Activated B cell treated with CpG ODN at 0.5 μM for 24 hours (primary cell): ENCODE results near the gene POLR2A. TPM values are rescaled to one million over a fixed set of nuclear protein-coding genes. Genes with fewer than 3 reads are reported as not detected.

Source experiments
- ATAC-seq: fragments of 200-7000 bp; cut with Tn5 transposase; one replicate; pipeline ENCODE4 v1.10.0; 2021; ENCODE audit warnings: low read depth, mild to moderate bottlenecking, moderate library complexity
- CTCF ChIA-PET: fragments of 350-600 bp; sonication (Branson Sonifier 250); formaldehyde crosslinking; loops from one replicate; lab custom pipeline; 2021; ENCODE audit warnings: antibody characterized with exemption; lab: Charles Lee
- POLR2A ChIA-PET: fragments of 350-600 bp; sonication (Branson Sonifier 250); formaldehyde crosslinking; loops from one replicate; lab custom pipeline; 2021; ENCODE audit warnings: antibody characterized with exemption; lab: Charles Lee
- DNase-seq: peaks from one replicate; pipeline ENCODE4 v3.0.0; 2022
- H3K27ac Mint-ChIP-seq: one replicate; pipeline ENCODE4 v1.8.0; 2020; ENCODE audit warnings: mixed read lengths
- H3K27me3 Mint-ChIP-seq: one replicate; pipeline ENCODE4 v1.8.0; 2021; ENCODE audit warnings: mixed read lengths
- H3K36me3 Mint-ChIP-seq: one replicate; pipeline ENCODE4 v1.8.0; 2021; ENCODE audit warnings: low read depth, mixed read lengths
- H3K4me1 Mint-ChIP-seq: one replicate; pipeline ENCODE4 v1.8.0; 2021; ENCODE audit warnings: mixed read lengths
- H3K4me3 Mint-ChIP-seq: one replicate; pipeline ENCODE4 v1.8.0; 2020; ENCODE audit warnings: mild to moderate bottlenecking, mixed read lengths
- H3K9me3 Mint-ChIP-seq: one replicate; pipeline ENCODE4 v1.8.0; 2020; ENCODE audit warnings: mixed read lengths
- intact Hi-C: fragments of 100-400 bp; cut with micrococcal nuclease; formaldehyde crosslinking; loops from one replicate; pipeline ENCODE4 v1.15.1; 2024
- total RNA-seq: library from RNA; stranded (reverse); gene quantifications from 2 replicates; pipeline ENCODE4 v1.2.3, GENCODE V29; 2022
- TF ChIP-seq, protein P1 (sequence below): fragments of 200-600 bp; IDR thresholded peaks from one replicate; pipeline ENCODE4 v1.8.0; 2022; ENCODE audit warnings: antibody characterized with exemption, mild to moderate bottlenecking

Gene POLR2A
- total RNA-seq, 1 donor from 2014 or later, result 162 TPM

DNA sequence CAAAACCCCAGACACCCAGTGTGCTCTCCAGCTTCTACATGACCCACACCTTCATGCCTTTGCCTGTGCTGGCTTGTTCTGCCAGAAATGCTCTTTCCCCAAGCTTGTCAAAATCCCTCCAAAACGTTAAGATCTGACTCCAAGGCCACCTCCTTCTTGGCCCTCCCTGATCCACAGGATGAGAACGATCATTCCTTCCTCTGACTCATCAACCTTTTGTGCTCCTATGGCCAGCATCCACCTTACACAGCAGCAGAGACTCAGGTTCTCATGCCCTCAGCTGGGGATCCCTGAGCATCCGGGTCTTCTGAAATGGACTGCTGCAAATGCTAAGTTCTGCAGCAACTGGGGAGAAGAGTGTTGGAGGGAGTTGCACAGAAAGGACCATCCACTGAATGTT lies 7.7 kb upstream of the POLR2A start:
- ChIA-PET POLR2A (interaction anchor here (1.5 to 5.6 kb wide), 6 partner anchors 9 to 107 kb away, joined by 3 to 45 read pairs (median 6); partner anchors contain the start of genes MPDU1, POLR2A and TMEM102), CTCF (interaction anchor here (1.6 to 2.0 kb wide), 2 partner anchors 40 to 152 kb away, joined by 3 to 6 read pairs; no protein-coding TSS in a partner anchor)
- TF ChIP-seq, protein P1, sequence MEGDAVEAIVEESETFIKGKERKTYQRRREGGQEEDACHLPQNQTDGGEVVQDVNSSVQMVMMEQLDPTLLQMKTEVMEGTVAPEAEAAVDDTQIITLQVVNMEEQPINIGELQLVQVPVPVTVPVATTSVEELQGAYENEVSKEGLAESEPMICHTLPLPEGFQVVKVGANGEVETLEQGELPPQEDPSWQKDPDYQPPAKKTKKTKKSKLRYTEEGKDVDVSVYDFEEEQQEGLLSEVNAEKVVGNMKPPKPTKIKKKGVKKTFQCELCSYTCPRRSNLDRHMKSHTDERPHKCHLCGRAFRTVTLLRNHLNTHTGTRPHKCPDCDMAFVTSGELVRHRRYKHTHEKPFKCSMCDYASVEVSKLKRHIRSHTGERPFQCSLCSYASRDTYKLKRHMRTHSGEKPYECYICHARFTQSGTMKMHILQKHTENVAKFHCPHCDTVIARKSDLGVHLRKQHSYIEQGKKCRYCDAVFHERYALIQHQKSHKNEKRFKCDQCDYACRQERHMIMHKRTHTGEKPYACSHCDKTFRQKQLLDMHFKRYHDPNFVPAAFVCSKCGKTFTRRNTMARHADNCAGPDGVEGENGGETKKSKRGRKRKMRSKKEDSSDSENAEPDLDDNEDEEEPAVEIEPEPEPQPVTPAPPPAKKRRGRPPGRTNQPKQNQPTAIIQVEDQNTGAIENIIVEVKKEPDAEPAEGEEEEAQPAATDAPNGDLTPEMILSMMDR, result no peak
- H3K4me3 Mint-ChIP-seq, result peak overlapping the region; percentile 21
- intact Hi-C loops, result no loop called here
- no peak for DNase-seq
- no peaks in the 10 kb centered on the region for H3K27me3 Mint-ChIP-seq
- H3K4me1 Mint-ChIP-seq, result peaks cover 61% of the 10 kb centered on the region
- ATAC-seq, result no peak
- H3K9me3 Mint-ChIP-seq, result no peaks in the 10 kb centered on the region
- peaks cover 4% of the 10 kb centered on the region for H3K36me3 Mint-ChIP-seq
- peak overlapping the region; percentile 37 for H3K27ac Mint-ChIP-seq

DNA sequence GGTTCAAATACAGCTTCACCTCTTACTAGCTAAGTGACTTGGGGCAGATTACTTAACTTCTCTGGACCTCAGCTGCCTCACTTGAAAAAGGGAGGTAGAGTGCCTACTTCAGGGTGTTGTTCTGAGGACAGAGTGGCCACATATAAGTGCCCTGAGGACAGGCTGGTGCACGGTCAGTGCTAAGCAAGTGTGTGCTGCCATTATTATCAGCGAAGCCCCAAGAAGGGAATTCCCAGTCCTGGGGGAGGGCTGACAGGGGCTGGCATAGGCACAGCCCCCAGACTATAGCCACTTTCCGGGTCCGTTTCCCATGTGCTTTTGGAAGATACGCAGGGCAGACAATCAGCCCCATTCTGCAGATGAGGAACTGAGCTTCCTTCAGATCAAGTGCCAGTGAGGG lies 7.2 kb upstream of the POLR2A start:
- Mint-ChIP-seq H3K9me3 (no peaks in the 10 kb centered on the region), H3K4me3 (peak overlapping the region; percentile 24), H3K27me3 (no peaks in the 10 kb centered on the region), H3K36me3 (peaks cover 4% of the 10 kb centered on the region), H3K27ac (peak overlapping the region; percentile 79), H3K4me1 (peaks cover 61% of the 10 kb centered on the region)
- intact Hi-C loops, result no loop called here
- ATAC-seq (no peak), DNase-seq (no peak)
- POLR2A ChIA-PET, result interaction anchor here (1.5 to 5.6 kb wide), 5 partner anchors 8 to 107 kb away, joined by 3 to 45 read pairs (median 6); partner anchors contain the start of genes MPDU1, POLR2A and TMEM102
- TF ChIP-seq, protein P1, result no peak
- CTCF ChIA-PET, result interaction anchor here (2.0 kb wide), 1 partner anchor 40 kb away, joined by 6 read pairs; no protein-coding TSS in a partner anchor

DNA sequence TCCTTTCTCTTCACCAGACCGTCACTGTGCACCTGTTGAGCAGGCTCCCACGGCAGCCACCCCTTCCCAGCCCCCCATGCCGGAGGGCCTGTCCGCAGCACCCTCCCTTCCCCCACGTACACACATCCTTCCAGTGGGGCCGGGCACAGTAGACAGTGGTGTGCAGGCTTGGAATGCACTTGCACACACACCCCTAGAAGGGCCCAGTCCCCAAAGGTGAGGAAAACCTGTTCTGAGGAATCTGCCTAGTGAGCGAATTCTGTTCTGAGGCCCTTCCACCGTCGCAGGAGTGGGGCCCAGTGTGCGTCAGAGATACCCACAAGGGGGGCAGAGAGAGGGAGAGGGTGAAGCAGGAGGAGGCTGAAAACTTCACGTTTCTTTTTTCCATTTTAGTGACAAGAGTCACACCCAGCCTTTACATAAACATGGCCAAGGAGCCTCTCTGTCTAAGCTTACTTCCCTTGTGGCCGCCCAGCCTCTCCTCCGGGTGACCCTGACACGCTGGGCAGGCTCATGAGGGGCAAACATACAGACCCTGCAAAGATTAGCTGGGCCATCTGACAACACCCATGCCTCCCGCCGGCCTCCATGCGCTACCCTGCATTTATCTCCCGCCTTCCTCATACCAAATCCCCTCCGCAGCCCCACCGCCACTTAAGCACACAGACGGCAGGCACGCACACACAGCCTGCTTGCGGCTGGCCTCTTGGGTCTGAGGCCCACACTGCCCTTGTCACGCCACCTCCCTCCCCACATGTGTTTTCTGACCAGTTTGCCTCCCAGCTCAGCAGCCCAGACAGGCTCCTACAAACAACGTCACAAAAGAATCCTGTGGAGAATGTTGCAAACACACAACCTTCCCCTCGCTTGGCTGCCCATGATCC lies 6.5 kb upstream of the POLR2A start:
- Mint-ChIP-seq H3K36me3 (peaks cover 4% of the 10 kb centered on the region), H3K9me3 (no peaks in the 10 kb centered on the region), H3K27me3 (no peaks in the 10 kb centered on the region), H3K4me1 (peaks cover 62% of the 10 kb centered on the region), H3K4me3 (peak overlapping the region; percentile 88), H3K27ac (peak overlapping the region; percentile 79)
- TF ChIP-seq, protein P1, result no peak
- CTCF ChIA-PET, result no interaction called here
- no peak for DNase-seq
- intact Hi-C loops, result no loop called here
- POLR2A ChIA-PET, result interaction anchor here (0.6 to 5.6 kb wide), 7 partner anchors 10 to 209 kb away, joined by 3 to 45 read pairs (median 5); partner anchors contain the start of genes MPDU1, TMEM102, TP53 and WRAP53
- no peak for ATAC-seq

DNA sequence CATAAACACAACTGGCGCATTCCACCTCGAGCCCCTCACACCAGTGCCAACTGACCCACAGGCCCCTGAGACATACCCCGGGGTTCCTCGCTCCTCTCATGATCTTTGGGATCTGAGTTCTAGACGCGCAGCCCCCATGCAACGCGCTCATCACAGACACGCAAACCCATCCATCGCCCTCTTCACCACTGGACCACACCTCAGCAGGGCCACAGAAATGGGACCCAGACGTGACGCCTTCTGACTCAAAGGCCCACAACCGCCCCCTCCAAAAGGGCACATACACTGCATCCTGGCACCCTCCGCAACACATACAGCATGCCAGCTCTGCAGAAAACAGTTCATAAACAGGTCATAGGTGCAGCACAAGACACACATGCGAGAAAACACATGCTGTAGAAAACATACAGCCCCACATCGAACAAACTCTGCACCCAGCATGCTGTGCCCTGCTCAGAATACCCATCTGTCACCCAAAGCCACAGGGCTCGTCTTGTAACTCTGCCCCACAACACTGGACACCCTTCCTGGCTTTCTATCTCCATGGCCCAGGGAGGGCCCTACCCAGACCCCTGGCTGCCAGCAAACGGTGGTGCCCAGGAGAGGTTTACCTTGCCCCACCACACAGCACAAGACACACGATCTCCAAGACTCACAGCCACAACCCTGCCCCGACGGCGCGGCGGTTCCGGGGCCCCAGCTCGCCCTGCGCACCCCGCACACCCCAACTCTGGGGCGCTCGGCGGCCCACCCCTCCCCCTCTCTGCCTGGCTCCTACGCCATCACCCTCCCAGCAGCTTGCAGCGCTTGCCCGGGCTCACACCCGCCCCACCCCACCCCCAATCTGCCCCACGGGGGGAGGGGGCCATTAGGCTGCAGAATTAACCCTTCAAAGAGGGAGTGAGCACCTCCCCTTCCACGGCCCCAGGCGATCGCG lies 5.6 kb upstream of the POLR2A start:
- Mint-ChIP-seq H3K9me3 (no peaks in the 10 kb centered on the region), H3K36me3 (peaks cover 9% of the 10 kb centered on the region), H3K27me3 (no peaks in the 10 kb centered on the region), H3K4me3 (peak overlapping the region; percentile 88), H3K4me1 (peaks cover 68% of the 10 kb centered on the region), H3K27ac (peak overlapping the region; percentile 79)
- ChIA-PET POLR2A (interaction anchor here (0.6 to 5.6 kb wide), 14 partner anchors 10 to 236 kb away, joined by 3 to 45 read pairs (median 6); partner anchors contain the start of genes MPDU1, NEURL4, TMEM102 and TP53), CTCF (interaction anchor here (0.8 to 1.7 kb wide), 2 partner anchors 42 to 43 kb away, joined by 3 to 7 read pairs; partner anchors contain the start of gene TMEM102)
- ATAC-seq, result peak; percentile 8
- TF ChIP-seq, protein P1, result no peak
- peak; percentile 34 for DNase-seq
- intact Hi-C loops, result loop anchor here (1.0 kb wide), 2 partner anchors 23 to 43 kb away; partner anchors contain the start of gene TMEM102
